NCI-H226 (cell line): ENCODE data around the gene PDE6G.
"Not testable (repeated sequence)": the region's sequence is repeated elsewhere in the genome, so short reads cannot be mapped to it uniquely, and the experiment has no call there.

ENCODE experiments used
- DNase-seq: peaks from one replicate; pipeline ENCODE4 v3.0.0-alpha.2; 2015

The PDE6G gene

DNA sequence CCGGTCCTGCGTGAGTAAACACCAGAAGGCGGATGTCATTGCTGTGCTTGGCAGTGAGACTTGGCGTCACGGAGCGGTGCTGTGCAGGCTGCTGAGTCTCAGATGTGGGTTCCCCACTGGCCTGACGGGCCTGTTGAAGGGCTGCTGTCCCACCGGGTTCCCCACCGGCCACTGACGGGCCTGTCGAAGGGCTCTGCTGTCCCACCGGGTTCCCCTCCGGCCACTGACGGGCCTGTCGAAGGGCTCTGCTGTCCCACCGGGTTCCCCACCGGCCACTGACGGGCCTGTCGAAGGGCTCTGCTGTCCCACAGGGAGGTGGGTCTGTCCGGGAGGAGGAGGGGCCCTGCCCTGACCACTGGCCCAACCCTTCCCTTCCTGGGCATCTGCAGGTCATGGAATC, 30.3 kb upstream of the PDE6G start:
- no peak for DNase-seq

DNA sequence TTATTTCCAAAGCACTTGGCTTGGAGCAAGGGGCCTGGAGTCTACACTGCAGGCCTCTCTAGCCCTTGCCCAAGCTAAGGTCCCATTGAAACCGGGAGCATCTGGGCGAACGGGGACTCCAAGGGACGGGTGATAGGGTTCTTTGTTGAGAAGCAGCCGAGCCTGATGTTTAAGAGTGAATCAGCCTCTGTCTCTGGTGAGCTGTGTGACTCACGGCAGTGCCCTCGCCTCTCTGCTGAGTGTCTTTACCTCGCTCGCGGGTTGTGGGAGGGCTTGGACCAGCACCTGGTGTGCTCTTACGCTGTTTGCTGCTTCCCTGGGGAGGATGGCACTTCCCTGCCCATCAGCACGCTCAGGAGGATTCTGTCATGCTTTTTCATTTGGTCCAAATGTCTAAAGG, 28.8 kb upstream of the PDE6G start:
- DNase-seq = peak; percentile 60

DNA sequence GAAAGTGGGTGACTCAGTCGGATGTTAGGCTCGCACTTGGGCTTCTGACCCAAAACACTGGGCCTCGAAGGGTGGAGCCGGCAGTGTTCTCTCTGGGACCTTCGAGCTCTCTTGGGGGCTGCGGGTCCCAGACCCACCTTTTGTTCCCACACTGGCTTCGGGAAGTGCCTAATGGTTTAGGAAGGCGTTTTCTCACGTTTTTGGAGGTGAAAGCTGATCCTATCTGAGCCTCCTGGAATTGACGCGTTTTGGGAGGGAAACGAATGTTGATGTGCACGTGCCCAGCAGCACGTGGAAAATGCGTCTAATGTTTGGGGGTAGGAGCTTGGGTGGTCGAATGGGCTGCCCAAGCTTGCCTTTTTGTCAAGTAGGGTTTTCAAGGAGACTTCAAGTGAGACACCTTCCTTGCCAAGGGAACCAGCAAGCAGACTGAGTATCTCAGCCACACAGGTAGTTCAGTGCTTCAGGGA, 28.1 kb upstream of the PDE6G start:
- no peak for DNase-seq

GRCh38 chr17:81683584-81684441, 27.5 kb upstream of the PDE6G start, which contains the start of the genes ARL16 and HGS:
Gene ARL16 (minus strand): TSS chr17:81683797. CDS start chr17:81683753, 44 bp downstream.
Gene HGS (plus strand): TSS chr17:81684011. CDS start chr17:81684067, 56 bp downstream.
- peak; percentile 97 for DNase-seq

DNA sequence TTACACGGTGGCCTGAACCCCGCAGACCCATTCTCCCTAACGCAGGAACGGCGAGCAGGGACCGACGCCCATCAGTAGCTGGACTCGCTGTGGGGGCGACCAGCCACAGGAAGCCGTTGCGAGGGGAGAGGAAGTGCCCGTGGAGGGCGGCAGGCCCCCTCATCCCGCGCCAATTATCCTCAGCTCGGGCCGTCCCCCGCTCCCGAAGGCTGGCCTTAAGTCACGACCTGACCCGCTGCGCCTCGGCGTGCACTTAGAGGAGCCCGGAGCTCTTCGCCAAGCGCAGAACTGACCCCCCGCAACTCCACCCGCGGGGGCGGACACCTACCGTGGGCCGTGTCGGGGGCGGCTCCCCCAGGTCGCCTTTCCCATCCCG, 26.9 kb upstream of the PDE6G start:
- no peak for DNase-seq

- DNase-seq = no peak
Measured at GRCh38 chr17:81682565-81683207, 26.3 kb upstream of the PDE6G start.

- no peak for DNase-seq
Measured at GRCh38 chr17:81681672-81682071, 25.3 kb upstream of the PDE6G start.

DNA sequence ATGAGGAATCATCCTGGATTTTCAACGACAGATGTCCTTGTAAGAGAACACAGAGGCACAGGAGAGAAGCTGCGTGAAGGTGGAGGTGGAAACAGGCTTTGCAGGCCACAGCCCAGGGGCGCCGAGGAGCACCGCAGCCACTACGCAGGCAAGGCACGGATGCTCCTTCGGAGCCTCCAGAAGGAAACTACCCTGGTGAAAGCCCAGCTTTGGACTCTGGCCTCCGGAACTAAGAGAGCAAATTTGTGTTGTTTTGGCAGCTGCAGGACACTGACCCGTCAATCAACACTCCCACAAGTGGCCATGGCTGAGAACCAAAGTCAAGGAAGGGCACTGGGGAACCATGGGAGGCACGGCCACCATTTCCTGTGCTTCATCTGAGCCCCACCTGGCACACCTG, 23.8 kb upstream of the PDE6G start:
- DNase-seq = no peak

DNA sequence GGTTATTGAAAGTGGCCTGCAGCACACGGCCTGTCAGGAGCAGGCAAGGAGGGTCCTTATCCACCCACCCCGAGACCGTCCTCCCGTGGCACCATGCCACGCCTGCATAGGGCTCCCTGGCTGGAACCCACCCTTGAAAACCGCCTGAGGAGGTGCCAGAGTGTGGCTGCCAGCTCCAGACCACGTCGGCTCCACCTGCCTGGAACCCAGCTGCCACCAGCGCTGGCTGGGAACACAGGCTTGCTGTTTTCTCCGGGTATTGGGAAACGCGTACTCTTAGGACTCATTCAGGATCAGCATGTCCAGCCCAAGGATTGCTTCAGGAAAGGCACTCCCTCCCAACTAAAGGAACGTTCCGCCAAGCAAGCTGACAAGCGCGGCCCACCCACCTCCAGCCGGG, 20.6 kb upstream of the PDE6G start:
- no peak for DNase-seq

DNA sequence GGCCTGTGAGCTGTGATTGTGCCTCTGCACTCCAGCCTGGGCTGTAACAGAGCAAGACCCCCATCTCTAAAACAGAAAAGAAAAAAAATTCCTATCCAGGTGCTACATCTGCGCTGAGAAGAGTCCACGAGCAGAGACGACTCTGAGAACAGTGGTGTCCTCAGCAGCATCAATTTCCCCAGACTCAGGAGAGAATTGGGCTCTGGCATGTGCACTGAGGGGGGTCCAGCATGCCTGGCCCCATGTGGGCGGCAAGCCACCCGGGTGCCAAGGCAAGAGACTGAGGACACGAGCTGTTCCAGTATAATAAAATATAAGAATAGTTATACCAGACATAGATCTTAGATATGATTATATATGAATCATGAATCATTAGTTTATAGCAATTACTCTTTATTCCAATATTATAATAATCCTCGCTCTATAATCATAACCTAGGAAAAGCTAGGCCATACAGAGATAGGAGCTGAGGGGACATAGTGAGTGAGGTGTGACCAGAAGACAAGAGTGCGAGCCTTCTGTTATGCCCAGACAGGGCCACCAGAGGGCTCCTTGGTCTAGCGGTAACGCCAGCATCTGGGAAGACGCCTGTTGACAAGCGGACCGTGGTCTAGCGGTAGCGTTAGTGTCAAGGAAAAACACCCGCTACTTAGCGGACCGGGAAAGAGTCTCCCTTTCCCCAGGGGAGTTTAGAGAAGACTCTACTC, 19.3 kb upstream of the PDE6G start:
- not testable (repeated sequence) for DNase-seq

DNA sequence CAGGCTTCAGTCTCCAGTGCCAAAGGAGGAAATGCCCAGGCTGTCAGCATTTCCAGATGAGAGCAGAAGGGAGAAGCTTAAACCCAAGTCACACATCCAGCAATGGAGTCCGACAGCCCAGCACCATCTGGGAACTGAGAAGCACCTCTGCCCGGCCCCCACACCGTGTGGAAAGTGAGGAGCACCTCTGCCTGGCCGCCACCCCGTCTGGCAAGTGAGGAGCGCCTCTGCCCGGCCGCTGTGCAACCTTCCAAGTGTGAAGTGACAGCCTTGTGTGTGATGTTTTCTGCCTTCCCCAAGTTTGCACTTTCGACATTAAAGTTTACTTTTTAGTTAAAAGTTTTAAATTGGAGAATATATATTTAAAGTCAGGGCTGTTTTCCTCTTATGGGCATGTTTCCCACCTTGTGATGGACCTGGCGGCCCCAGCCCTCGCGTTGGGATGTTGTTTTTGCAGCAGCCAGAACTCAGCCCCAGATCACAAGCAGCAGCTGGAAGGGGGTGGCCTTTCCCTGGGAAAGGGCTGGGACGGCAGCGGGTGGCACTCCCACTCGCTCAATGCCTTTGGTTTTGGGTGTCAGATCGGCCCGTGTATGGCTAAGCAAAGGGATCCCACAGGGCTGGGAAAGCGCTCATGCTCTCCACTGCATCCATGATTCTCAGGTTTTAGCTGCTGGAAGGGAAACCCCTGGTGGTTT, 17.4 kb upstream of the PDE6G start:
- no peak for DNase-seq

DNA sequence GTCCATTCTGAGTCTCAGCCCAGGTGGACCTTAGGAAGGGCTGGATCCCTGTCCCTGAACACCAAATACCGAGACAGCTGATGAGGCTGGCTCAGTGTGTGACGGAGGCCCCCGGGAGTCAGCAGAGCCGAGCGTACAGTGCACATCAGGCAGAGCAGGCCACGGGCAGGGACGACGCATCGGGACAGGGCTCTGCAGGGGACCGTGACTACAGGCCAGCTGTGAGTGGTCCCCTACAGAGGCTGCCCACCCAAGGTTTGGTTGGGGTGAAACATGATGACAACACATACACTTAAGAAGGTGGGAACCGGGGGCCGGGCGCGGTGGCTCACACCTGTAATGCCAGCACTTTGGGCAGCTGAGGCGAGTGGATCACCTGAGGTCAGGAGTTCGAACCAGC, 16.6 kb upstream of the PDE6G start:
- DNase-seq = no peak

DNA sequence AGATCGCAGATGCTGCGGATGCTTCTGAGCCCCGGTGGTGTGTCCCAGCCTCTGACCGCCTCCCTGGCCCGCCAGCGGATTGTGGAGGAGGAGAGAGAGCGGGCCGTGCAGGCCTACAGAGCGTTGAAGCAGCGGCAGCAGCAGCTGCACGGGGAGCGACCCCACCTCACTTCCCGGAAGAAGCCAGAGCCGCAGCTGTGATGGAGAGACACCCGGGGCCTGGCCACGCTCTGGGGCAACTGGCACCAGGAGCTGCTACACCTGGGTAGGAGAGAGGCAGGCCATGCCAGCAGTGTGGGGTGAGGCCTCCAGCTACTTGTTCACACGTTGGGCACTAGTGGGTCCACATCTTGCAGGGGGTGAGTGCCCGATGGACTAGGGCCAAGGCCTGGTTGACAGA, 16.2 kb upstream of the PDE6G start:
- DNase-seq = no peak

GRCh38 chr17:81667754-81668153, 11.4 kb upstream of the PDE6G start:
- no peak for DNase-seq

- peak; percentile 96 for DNase-seq
Measured at GRCh38 chr17:81666342-81667191, 10.2 kb upstream of the PDE6G start, which contains the start of the genes CCDC137 and OXLD1. Gene CCDC137 (plus strand): TSS chr17:81666737. CDS start chr17:81666767, 30 bp downstream. Gene OXLD1 (minus strand): TSS chr17:81666605. CDS start chr17:81666577, 28 bp downstream.

GRCh38 chr17:81666092-81666341, 9.7 kb upstream of the PDE6G start:
- no peak for DNase-seq

GRCh38 chr17:81665205-81666091, 9.1 kb upstream of the PDE6G start:
- no peak for DNase-seq

DNA sequence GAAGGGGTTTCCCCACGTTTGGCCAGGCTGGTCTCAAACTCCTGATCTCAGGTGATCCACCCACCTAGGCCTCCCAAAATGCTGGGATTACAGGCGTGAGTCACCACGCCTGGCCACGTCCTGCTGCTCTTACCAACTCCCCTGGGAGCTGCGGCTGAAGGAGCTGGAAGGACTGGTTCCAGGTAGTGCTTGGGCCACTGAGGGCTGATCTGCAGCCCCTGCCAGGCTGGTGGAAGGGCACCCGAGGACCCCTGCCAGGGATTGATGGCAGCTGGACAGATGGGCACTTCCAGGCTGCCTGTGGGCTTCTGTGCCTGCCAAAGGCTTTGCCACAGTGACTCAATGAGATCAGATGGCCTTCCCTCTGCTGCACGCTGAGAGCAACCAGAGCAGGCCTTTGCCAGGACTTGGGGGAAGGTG, 7.7 kb upstream of the PDE6G start:
- no peak for DNase-seq

GRCh38 chr17:81662002-81662401, 5.7 kb upstream of the PDE6G start:
- no peak for DNase-seq

DNA sequence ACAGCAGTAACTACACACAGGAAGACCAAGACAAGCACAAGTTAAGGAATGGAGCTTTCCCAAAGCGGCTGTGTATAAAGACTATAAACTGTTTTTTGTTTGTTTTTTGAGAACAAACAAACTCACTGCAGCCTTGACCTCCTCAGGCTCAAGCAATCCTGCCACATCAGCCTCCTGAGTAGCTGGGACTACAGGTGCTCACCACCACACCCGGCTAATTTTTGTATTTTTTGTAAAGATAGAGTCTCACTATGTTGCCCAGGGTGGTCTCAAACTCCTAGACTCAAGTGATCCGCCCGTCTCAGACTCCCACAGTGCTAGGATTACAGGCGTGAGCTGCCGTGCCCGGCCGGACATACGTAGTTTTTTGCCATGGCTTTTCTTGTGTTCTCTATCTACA, 4.1 kb upstream of the PDE6G start:
- DNase-seq = no peak

GRCh38 chr17:81659038-81659437, 2.7 kb upstream of the PDE6G start:
- no peak for DNase-seq
